Limb (tissue), 2 donors: Measurements from ENCODE around the gene SERPIND1.

Source experiments
- DNase-seq, 2 donors: peaks; one replicate each; pipeline ENCODE4 v3.0.0-alpha.2; 2016; ENCODE audit errors: extremely low spot score in 2 of 2

Gene SERPIND1

GRCh38 chr22:20771918-20772625 is 1.8 kb upstream of the SERPIND1 start:
- DNase-seq: no peak

DNA sequence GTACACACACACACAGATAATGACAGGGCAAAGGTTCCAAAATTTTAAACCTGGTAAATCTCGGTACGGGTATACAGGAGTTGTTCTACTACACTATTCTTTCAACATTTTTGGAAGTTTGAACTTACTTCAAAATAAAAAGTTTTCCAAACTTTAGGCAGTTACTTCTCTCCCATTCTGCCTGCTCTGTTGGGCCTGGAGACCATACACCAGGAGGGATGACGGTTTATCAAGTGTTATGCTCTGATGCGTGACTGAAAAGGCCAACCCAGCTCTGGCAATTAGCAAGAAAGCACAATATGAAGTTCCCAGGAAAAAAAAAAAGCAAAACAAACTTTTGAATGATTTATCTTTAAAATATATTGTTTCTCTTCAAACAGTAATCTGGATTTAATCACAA is 969 bp downstream of the SERPIND1 start:
- DNase-seq: no peak

GRCh38 chr22:20775342-20775895 is 1.5 kb downstream of the SERPIND1 start:
- DNase-seq: no peak

DNA sequence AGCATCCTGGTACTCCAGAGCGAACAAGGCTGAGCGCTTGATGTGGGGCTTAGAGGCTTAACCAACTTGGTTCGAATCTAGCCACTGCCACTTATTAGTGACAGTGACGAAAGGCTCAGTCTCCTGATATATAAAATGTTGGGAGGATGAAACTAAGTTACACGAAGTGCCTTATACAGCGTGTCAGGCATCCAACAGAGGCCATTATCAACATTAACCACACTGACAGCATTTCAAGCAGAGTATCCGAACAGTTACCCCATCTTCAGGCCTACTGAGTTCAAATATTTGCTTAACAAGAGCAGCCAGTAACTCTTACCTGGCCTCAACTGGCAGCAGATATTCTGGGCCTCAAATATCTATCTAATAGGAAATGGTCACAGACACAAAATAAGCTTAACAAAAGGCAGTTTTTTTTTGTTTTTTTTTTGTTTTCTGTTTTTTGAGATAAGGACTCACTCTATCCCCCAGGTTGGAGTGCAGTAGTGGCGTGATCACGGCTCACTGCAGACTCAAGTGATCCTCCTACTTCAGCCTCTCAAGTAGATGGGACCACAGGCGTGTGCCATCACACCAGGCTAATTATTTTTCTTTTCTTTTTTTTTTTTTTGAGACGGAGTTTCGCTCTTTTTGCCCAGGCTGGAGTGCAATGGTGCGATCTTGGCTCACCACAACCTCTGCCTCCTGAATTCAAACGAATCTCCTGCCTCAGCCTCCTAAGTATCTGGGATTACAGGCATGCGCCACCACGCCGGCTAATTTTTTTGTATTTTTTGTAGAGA is 2.9 kb downstream of the SERPIND1 start:
- no peak for DNase-seq

DNA sequence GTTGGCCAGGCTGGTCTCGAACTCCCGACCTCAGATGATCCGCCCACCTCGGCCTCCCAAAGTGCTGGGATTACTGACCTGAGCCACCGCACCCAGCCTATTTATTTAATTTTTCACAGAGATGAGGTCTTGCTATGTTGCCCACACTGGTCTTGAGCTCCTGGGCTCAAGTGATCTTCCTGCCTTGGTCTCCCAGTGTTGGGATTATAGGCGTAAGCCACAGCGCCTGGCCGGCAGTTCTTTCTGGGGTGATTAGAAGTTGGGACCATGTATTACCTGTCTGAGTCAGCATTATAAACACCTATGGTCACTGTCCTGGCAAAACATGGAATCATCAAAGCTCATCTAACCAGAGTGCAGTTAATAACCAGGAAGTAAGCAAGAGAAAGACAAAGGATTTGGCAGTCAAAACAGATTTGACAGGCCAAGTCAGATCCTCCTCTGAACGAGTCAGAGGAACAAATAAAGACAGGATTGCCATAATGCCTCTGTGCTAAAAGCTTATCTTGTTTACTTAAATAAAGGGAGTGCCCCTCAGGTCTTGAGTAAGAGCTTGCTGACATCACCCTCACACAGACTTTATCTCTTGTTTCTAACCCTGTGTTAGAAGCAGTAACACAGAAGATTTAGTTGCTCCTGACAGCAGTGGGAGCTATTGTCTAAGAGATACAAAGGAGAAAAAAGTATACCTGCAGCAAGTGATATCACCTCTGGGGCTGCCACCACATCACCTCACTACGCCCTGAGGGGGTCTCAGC is 3.7 kb downstream of the SERPIND1 start:
- DNase-seq: no peak

DNA sequence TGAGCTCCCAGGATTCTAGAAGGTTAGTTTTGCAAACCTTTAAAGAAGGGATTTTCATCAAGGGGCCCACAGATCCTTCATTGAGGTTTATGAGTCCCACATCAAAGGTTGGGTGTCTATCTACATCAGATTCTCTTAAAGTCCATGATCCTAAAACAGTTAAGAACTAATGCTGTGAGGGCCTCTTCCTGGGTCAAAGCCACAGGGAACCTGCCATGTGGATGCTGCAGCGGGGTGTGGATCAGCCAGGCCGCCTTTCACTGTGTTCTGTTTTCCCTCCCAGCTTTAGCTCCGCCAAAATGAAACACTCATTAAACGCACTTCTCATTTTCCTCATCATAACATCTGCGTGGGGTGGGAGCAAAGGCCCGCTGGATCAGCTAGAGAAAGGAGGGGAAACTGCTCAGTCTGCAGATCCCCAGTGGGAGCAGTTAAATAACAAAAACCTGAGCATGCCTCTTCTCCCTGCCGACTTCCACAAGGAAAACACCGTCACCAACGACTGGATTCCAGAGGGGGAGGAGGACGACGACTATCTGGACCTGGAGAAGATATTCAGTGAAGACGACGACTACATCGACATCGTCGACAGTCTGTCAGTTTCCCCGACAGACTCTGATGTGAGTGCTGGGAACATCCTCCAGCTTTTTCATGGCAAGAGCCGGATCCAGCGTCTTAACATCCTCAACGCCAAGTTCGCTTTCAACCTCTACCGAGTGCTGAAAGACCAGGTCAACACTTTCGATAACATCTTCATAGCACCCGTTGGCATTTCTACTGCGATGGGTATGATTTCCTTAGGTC is 5.3 kb downstream of the SERPIND1 start:
- no peak for DNase-seq

DNA sequence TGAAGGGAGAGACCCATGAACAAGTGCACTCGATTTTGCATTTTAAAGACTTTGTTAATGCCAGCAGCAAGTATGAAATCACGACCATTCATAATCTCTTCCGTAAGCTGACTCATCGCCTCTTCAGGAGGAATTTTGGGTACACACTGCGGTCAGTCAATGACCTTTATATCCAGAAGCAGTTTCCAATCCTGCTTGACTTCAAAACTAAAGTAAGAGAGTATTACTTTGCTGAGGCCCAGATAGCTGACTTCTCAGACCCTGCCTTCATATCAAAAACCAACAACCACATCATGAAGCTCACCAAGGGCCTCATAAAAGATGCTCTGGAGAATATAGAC is 5.9 kb downstream of the SERPIND1 start:
- DNase-seq: no peak

DNA sequence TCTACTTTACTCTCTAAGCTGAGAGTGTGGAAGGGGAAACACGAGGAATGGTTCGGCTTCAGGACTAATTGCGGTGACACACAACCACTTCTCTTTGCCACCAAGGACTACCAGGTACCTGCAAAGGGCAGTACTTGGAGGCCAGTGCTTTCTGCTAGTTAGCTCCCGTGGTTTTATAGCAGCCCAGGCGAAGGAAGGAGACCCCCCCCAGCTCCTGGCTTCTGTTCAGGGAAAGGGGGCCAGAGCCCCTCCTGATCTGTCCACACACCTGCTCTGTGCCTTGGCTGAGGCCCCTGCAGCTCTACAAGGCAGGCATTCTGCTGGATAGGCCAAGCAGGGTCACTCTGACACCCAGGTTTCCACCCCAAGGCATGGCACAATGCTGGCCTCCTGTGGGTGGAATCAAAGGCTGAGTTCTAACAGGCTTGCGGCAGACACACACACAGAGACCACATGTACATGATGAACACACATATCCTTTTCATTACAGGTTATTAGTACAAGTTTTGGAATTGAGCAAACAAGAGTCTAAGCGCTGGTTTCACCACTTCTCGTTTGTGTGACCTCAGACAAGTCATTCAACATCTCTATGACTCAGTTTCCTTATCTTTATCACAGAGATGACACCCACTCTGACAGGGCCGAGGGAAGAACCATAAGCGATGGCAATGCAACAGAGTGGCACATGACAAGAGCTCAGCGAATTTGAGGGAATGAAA is 7.5 kb downstream of the SERPIND1 start:
- no peak for DNase-seq

GRCh38 chr22:20782083-20782482 is 8.2 kb downstream of the SERPIND1 start:
- DNase-seq: no peak

GRCh38 chr22:20782596-20783299 is 8.8 kb downstream of the SERPIND1 start:
- DNase-seq: no peak

DNA sequence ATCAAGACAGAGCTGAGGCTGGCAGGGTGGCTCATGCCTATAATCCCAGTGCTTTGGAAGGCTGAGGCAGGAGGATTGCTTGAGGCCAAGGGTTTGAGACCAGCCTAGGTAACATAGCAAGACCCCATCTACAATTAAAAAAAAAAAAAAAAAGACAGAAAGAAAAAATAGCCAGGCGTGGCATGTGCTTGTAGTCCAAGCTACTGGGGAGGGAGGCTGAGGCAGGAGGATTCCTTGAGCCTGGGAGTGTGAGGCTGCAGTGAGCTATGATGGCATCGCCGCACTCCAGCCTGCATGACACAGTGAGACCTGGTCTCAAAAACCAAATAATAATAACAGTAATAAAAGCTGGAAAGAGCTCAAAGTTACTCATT is 9.4 kb downstream of the SERPIND1 start:
- DNase-seq: no peak

- no peak for DNase-seq
Measured at GRCh38 chr22:20783844-20784723, 10.2 kb downstream of the SERPIND1 start.

DNA sequence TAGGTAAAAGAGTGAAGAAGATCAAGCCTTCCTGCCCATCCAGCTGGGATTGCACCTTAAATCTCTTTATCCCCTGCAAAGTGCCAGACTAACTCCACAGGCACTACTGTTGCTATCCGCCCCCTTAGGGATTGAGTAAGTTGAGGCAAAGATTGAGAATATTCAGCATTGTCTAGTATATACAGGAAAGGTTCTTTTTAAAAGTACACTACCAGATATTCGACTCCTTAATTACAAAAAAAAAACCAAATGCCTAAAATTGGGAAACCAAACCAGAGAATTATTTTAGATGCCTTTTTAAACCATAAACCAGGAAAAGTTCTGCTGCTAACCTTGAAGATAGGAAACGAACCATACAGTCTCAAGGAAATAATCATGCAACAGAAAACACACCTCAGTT is 11.5 kb downstream of the SERPIND1 start:
- no peak for DNase-seq

GRCh38 chr22:20786048-20786447 is 12.1 kb downstream of the SERPIND1 start:
- DNase-seq: no peak

GRCh38 chr22:20786536-20786979 is 12.6 kb downstream of the SERPIND1 start:
- no peak for DNase-seq

DNA sequence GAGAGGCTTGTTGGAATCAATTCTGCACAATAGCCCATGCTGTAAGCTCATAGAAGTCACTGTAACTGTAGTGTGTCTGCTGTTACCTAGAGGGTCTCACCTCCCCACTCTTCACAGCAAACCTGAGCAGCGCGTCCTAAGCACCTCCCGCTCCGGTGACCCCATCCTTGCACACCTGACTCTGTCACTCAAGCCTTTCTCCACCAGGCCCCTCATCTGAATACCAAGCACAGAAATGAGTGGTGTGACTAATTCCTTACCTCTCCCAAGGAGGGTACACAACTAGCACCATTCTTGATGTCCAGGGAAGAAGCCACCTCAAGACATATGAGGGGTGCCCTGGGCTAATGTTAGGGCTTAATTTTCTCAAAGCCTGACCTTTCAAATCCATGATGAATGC is 13.3 kb downstream of the SERPIND1 start:
- DNase-seq: no peak

DNA sequence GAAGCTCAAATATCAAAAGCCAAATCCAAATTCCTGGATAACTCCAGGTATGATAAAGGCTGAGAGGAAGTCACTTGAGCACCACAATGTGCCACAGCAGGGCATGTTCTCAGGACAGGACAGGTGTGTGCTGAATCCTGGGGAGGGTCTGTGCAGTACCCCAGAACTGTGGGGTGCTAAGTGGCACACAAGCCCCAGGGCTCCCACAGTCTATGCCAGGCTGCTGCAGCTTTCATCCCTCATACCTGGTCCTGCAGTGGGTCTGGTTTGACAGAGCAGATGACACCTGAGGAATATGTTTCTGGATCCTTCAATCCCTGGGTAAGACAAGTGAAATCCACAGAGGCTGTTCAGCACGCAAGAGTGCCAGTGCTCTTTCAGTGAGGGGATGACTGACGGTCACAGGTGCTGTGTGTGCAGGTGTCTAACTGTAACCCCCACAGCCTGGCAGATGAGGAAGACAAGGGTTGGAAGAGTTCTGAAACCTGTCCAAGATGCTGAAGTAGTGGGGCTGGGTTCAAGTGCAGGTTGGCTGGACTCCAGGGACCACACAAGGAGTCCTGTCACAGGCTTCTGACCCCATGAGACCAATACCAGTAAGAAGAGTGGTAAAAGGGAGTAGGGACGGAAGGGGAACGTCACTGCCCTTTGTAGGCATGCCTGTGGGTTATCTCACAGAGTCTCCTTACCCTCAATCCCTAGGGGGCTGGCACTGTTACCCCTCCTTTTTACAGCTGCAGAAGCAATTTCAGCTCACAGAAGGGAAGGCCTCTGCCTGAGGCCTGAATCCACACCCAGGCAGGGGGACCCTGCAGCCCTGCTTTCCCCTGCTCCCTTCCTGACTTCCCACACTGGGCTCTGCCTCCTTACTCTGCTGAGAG is 14.1 kb downstream of the SERPIND1 start:
- DNase-seq: no peak
